Caco-2 (cell line): ENCODE results near the gene AFAP1L2. TPM values are rescaled to one million over a fixed set of nuclear protein-coding genes. Genes with fewer than 3 reads are reported as not detected.

Experiments
- BruUV-seq: library from RNA; stranded (reverse); fragments of 400-500 nt; replicated peaks from 2 replicates; lab custom pipeline; 2021; lab: Mats Ljungman, UMichigan
- CTCF ChIA-PET: fragments of 300-600 bp; sonication (Branson Sonifier 250); formaldehyde crosslinking; loops from one replicate; lab custom pipeline; 2022; ENCODE audit warnings: antibody characterized with exemption; lab: Charles Lee
- POLR2A ChIA-PET: fragments of 300-600 bp; sonication (Branson Sonifier 250); formaldehyde crosslinking; loops from one replicate; lab custom pipeline; 2022; ENCODE audit warnings: antibody characterized with exemption; lab: Charles Lee
- DNase-seq, 2 experiments: peaks; one replicate each; pipeline versions ENCODE4 v3.0.0 to v3.0.0-alpha.2; 2020 to 2022
- H3K27me3 ChIP-seq: replicated peaks from 2 replicates; pipeline ENCODE4 v1.6.0; 2011; ENCODE audit warnings: low read length; ENCODE audit not compliant: control insufficient read depth, insufficient read depth
- H3K36me3 ChIP-seq: 2 replicates; pipeline ENCODE4 v1.5.1; 2011; ENCODE audit warnings: low read length; ENCODE audit not compliant: control insufficient read depth, insufficient read depth
- H3K4me1 ChIP-seq: fragments of 250-450 bp; sonication (Bioruptor Pico); 2 replicates; pipeline ENCODE4 v1.5.1; 2020; ENCODE audit warnings: mild to moderate bottlenecking
- H3K4me3 ChIP-seq: 2 replicates; pipeline ENCODE4 v1.5.1; 2011; ENCODE audit warnings: low read depth, mild to moderate bottlenecking, control low read depth, low read length
- H3K9me3 ChIP-seq: fragments of 250-450 bp; sonication (Bioruptor Pico); 2 replicates; pipeline ENCODE4 v1.5.1; 2020; ENCODE audit warnings: mild to moderate bottlenecking, moderate library complexity
- H3K27ac Mint-ChIP-seq: one replicate; pipeline ENCODE4 v1.8.0; 2022; ENCODE audit warnings: mixed read lengths; ENCODE audit not compliant: unreplicated experiment
- H3K27me3 Mint-ChIP-seq: one replicate; pipeline ENCODE4 v1.8.0; 2022; ENCODE audit warnings: mixed read lengths; ENCODE audit not compliant: insufficient read depth, unreplicated experiment
- H3K36me3 Mint-ChIP-seq: one replicate; pipeline ENCODE4 v1.8.0; 2022; ENCODE audit warnings: mild to moderate bottlenecking, mixed read lengths; ENCODE audit not compliant: insufficient read depth, unreplicated experiment
- H3K4me1 Mint-ChIP-seq: one replicate; pipeline ENCODE4 v1.8.0; 2022; ENCODE audit warnings: low read depth, mixed read lengths; ENCODE audit not compliant: unreplicated experiment
- H3K4me3 Mint-ChIP-seq: one replicate; pipeline ENCODE4 v1.8.0; 2022; ENCODE audit warnings: mild to moderate bottlenecking, moderate library complexity, mixed read lengths; ENCODE audit not compliant: unreplicated experiment
- H3K9me3 Mint-ChIP-seq: one replicate; pipeline ENCODE4 v1.8.0; 2022; ENCODE audit warnings: mixed read lengths; ENCODE audit not compliant: unreplicated experiment
- CTCF ChIP-seq, 2 experiments: fragments of 200-600 bp in 1 of 2; IDR thresholded peaks; 1 replicate in 1 of 2; 2 replicates in 1 of 2; pipeline versions ENCODE4 v1.5.1 to v1.8.0; 2011 to 2022; ENCODE audit warnings: antibody characterized with exemption in 1 of 2, control low read depth in 1 of 2, inconsistent platforms in 1 of 2, low read depth in 1 of 2, low read length in 1 of 2, mild to moderate bottlenecking in 1 of 2, moderate library complexity in 1 of 2; ENCODE audit not compliant: insufficient read depth in 1 of 2, severe bottlenecking in 1 of 2, unreplicated experiment in 1 of 2
- intact Hi-C: fragments of 100-400 bp; cut with micrococcal nuclease; formaldehyde crosslinking; loops from one replicate; pipeline ENCODE4 v1.10.0; 2022; ENCODE audit not compliant: unreplicated experiment
- total RNA-seq: library from RNA; stranded (reverse); gene quantifications from 2 replicates; pipeline ENCODE4 v1.2.3, GENCODE V29; 2022

The AFAP1L2 gene
- total RNA-seq, 1 experiment from 2014 or later: 2.3 TPM

GRCh38 chr10:114304571-114305421 is 99.5 kb downstream of the AFAP1L2 start:
- no peaks in the 10 kb centered on the region for H3K9me3 ChIP-seq
- peak; percentile 73 to 76 for DNase-seq
- H3K4me3 ChIP-seq: peak overlapping the region; percentile 46
- ChIA-PET POLR2A (no interaction called here), CTCF (interaction anchor here (0.5 to 2.5 kb wide), 30 partner anchors 13 to 625 kb away, joined by 3 to 47 read pairs (median 5); partner anchors contain the start of genes AFAP1L2, CASP7 and FHIP2A)
- no peaks in the 10 kb centered on the region for H3K27me3 Mint-ChIP-seq
- H3K36me3 Mint-ChIP-seq: no peaks in the 10 kb centered on the region
- no TSS peak for BruUV-seq
- H3K4me1 Mint-ChIP-seq: peaks cover 10% of the 10 kb centered on the region
- H3K27ac Mint-ChIP-seq: no peak overlapping the region
- no peaks in the 10 kb centered on the region for H3K27me3 ChIP-seq
- H3K4me3 Mint-ChIP-seq: peak overlapping the region; percentile 68
- TF ChIP-seq CTCF (IDR thresholded peaks at IDR 0.05; ENCODE audit: insufficient read depth in 1 of 2, low read depth in 1 of 2, low read length in 1 of 2, severe bottlenecking in 1 of 2, unreplicated experiment in 1 of 2): peak; percentile 61 to 93
- no peaks in the 10 kb centered on the region for H3K9me3 Mint-ChIP-seq
- intact Hi-C loops: loop anchor here (1.0 to 10.0 kb wide), 8 partner anchors 45 to 820 kb away; no protein-coding TSS in a partner anchor
- peaks cover 4% of the 10 kb centered on the region; the same call in 1 of the 2 replicates for H3K4me1 ChIP-seq
- H3K36me3 ChIP-seq: no peaks in the 10 kb centered on the region

GRCh38 chr10:114304017-114304570 is 100.2 kb downstream of the AFAP1L2 start:
- Mint-ChIP-seq H3K4me3 (peak overlapping the region; percentile 68), H3K27me3 (no peaks in the 10 kb centered on the region), H3K4me1 (peaks cover 10% of the 10 kb centered on the region), H3K9me3 (no peaks in the 10 kb centered on the region), H3K36me3 (no peaks in the 10 kb centered on the region), H3K27ac (peak overlapping the region; percentile 30)
- H3K4me1 ChIP-seq: peaks cover 4% of the 10 kb centered on the region; the same call in 1 of the 2 replicates
- peak overlapping the region; percentile 46 for H3K4me3 ChIP-seq
- no peaks in the 10 kb centered on the region for H3K27me3 ChIP-seq
- ChIA-PET CTCF (interaction anchor here (0.5 to 2.5 kb wide), 36 partner anchors 11 to 625 kb away, joined by 3 to 47 read pairs (median 5); partner anchors contain the start of genes AFAP1L2, CASP7 and FHIP2A), POLR2A (interaction anchor here (0.6 kb wide), 1 partner anchor 99 kb away, joined by 3 read pairs; no protein-coding TSS in a partner anchor)
- peak; percentile 80 to 81 for TF ChIP-seq CTCF (IDR thresholded peaks at IDR 0.05; ENCODE audit: insufficient read depth in 1 of 2, low read depth in 1 of 2, low read length in 1 of 2, severe bottlenecking in 1 of 2, unreplicated experiment in 1 of 2)
- intact Hi-C loops: loop anchor here (1.0 to 10.0 kb wide), 8 partner anchors 45 to 821 kb away; no protein-coding TSS in a partner anchor
- peak; percentile 84 to 85 for DNase-seq
- H3K36me3 ChIP-seq: no peaks in the 10 kb centered on the region
- no peaks in the 10 kb centered on the region for H3K9me3 ChIP-seq
- BruUV-seq: no TSS peak

GRCh38 chr10:114303556-114303955 is 100.7 kb downstream of the AFAP1L2 start:
- ChIA-PET POLR2A (no interaction called here), CTCF (interaction anchor here (0.8 to 2.5 kb wide), 28 partner anchors 12 to 574 kb away, joined by 3 to 47 read pairs (median 5); partner anchors contain the start of genes AFAP1L2 and FHIP2A)
- DNase-seq: peak in 1 of 2 experiments; percentile 22
- H3K27me3 ChIP-seq: no peaks in the 10 kb centered on the region
- Mint-ChIP-seq H3K9me3 (no peaks in the 10 kb centered on the region), H3K27ac (peak overlapping the region; percentile 30), H3K4me1 (peaks cover 10% of the 10 kb centered on the region), H3K36me3 (no peaks in the 10 kb centered on the region), H3K27me3 (no peaks in the 10 kb centered on the region), H3K4me3 (peak overlapping the region; percentile 68)
- no peaks in the 10 kb centered on the region for H3K36me3 ChIP-seq
- BruUV-seq: no TSS peak
- H3K4me1 ChIP-seq: peaks cover 4% of the 10 kb centered on the region; the same call in 1 of the 2 replicates
- H3K9me3 ChIP-seq: no peaks in the 10 kb centered on the region
- TF ChIP-seq CTCF (IDR thresholded peaks at IDR 0.05; ENCODE audit: insufficient read depth in 1 of 2, low read depth in 1 of 2, low read length in 1 of 2, severe bottlenecking in 1 of 2, unreplicated experiment in 1 of 2): no peak
- intact Hi-C loops: loop anchor here (10.0 kb wide), 1 partner anchor 821 kb away; no protein-coding TSS in a partner anchor
- H3K4me3 ChIP-seq: no peak overlapping the region
